CD4-positive, alpha-beta T cell treated with Interleukin-17A for 4 hours (primary cell): Measurements from ENCODE around the gene SMAD2.
A peak's percentile ranks its signal among the peaks of the same experiment; 100 is the strongest.

ENCODE experiments used
- DNase-seq: peaks from one replicate; pipeline ENCODE4 v3.0.0-alpha.2; 2020; ENCODE audit warnings: mixed read lengths

The SMAD2 gene

DNA sequence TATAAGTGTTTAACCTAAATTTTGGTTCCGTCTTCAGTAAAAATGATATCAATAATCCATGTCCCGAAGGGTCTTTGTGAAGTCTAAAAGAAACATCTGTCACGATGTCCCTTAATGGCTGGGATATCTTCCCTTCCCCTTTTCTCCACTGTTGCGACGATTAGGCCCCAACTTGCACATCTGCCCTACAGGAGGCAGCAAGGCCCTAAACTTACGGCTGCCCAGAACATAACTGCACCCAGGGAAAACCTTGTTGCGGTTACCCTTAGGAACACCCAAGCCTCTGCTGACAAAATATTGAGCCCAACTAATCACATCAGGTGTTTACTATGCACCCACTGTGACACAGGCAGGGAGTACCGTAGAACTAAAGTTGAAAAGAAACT, 1.3 kb upstream of the SMAD2 start:
- DNase-seq: peak; percentile 53

- peak; percentile 95 for DNase-seq
Observed at GRCh38 chr18:47930931-47931717, 665 bp upstream of the SMAD2 start.

DNA sequence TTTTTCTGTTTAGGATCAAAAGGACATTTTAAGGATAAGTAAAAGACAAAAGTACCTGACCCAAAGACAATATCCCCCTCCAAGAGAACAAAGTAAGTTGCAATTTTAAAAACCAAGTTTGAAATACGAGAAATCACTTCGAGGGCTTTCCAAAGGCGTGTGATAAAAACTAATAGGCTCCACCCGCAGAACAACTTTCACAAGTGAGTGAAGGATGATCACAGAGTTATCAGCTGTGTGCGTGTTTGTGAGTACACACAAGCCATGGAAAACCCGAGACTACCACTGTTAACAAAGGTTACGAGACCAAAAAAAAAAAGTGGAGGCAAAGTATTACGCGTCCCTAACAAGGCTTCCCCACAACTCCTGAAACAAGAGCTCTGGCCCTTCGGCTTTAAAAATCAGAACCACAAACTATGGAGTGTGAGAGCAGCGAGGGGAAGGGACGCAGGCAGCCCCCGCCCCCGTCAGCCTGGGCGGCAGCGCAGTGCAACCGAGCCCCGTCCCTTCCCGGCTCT, 719 bp downstream of the SMAD2 start:
- DNase-seq: no peak

DNA sequence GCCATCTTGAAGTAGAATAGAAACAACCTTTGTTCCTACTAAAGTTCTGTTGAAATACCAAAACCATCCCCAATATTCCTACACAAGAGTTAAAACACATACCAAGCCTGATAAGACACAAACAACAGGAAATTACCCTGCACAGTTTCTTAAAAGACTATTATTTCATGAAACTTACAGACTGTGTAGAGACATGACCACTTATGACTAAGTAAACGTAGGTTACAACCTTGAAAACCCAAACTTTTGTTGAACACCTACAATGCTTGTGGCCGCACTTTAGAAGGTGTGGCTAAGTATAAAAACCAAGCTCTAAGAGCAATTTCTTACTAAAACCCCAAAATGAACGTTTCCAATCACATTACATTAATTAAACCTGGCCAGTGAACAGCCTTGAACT, 2.0 kb downstream of the SMAD2 start:
- DNase-seq: no peak

DNA sequence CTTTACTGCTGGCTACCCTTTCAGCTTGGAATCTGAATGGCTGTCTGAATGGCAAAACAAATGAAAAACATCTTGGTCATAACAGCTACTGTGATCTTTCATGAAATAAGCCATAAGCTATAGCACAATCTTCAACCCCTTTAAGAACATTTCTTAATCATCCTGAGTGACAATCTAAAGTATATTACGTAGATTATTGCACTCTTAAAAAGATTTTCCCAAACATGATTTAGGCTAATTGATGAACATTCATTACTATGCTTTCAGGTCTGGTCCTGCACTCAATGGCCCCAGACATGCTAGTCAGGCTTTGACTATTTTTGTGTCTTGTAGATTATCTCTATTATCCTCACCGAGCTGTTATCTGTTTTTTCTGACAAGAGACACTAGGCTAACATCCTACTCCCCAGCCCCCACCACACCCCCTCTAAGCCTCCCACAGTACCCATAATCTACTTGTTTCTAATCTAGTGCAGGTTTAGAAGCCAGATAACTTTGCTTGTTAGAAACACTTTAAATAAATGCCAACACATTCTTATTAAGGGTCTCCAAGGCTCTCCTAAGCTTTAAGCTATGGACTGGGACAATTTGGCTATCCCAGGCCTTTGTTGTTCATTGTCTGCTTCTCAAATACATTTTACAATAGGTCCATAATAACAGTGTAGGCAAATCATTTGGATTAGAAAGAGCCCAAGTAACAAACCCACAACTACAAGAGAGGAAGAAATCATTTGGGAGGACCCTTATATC, 4.2 kb downstream of the SMAD2 start:
- no peak for DNase-seq

DNA sequence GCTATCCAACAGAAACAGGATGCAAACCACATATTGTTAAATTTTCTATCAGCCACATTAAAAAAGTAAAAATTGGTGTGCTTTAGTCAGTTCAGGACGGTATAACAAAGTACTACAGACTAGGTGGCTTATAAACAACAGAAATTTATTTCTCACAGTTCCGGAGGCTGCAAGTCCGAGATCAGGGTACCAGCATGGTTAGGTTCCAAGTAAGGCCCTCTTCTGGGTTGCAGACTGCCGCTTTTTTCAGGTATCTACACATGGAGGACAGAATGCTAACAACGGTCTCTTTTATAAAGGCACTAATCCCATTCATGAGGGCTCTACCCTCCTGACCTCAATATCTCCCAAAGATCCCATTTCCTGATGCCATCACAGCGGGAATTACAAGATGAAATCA, 10.5 kb downstream of the SMAD2 start:
- DNase-seq: no peak

- no peak for DNase-seq
Observed at GRCh38 chr18:47917923-47918610, 12.4 kb downstream of the SMAD2 start.

GRCh38 chr18:47915930-47916329, 14.5 kb downstream of the SMAD2 start:
- no peak for DNase-seq

GRCh38 chr18:47915229-47915628, 15.2 kb downstream of the SMAD2 start:
- DNase-seq: no peak

DNA sequence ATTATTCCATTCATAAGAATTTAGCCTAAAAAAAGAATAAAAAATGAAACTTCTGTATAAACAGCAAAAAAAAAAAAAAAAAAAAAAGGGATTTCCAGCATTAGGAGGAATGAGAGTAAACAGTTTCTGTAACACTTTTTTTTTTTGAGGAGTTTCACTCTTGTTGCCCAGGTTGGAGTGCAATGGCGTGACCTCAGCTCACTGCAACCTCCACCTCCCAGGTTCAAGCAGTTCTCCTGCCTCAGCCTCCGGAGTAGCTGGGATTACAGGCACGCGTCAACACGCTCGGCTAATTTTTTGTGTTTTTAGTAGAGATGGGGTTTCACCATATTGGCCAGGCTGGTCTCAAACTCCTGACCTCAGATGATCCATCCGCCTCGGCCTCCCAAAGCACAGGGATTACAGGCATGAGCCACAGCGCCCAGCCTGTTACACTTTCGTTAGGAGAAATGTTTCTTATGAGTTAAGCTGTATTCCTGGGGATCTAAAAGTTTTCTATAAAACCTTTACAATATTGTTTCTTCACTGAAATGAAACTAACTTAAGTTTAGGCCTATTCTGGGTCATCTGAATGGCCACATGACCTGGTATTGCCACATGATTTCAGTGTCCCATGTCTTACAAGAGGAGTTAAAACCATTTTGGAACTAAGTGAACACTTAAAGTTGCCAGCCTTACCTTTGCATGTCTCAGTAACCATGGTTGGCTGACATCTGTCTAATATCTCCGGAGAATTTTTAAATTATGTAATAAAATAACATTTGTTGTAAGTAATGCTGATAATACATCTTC, 17.5 kb downstream of the SMAD2 start:
- DNase-seq: no peak

DNA sequence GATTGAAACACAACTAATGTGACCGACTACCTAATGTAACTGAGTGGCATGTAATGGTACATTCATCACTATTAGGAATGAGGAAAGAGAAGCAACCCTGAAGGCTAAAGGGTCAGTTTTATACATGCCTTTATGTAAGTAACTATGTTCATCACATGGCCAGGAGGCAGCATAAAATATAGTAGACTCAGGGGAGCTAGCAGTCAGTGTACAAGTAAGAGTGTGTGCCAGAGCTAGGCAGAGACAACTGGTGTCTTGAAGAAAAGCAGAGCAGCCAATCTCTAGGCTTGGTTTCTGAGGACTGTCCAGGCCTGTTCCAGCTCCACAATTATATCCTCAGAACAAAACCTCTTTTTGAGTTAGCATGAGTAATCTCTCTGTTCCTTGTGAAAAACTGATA, 18.1 kb downstream of the SMAD2 start:
- DNase-seq: no peak

DNA sequence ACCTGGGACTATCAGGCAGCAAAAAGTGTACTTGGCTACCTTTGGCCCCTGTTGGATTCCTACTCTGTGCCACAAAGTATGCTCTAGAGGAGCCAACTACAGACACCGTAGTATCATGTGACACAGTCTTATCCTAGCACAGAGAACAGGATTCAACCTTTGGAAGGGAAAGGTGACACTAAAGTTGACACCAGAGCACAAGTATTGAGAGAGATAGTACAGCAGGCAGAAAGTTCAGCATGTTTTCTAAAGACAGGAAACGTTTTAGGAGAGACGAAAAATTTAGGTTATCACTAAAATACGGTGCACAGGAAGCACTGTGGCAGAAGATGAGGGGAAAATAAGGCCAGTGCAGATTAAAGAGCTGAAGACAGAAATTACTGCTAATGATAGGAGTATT, 18.6 kb downstream of the SMAD2 start:
- no peak for DNase-seq

DNA sequence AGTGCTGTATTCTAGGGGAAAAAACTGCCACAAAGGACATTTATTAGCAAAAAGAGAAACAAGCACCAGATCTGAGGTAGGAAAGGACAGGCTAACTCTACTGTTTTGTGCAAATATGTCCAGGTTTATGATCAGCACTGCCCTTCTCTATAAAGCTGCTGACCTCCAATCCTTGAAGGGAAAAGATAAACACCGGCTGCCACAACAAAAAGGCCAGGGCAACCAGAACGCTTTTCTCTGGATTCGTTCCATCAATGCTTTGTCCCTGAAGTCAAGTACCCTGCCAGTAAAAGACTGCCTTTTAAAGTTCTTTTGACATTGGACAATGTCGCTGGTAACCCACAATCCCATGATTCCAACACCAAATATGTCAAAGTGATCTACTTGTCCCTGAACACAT, 21.0 kb downstream of the SMAD2 start:
- DNase-seq: no peak

GRCh38 chr18:47908592-47908991, 21.9 kb downstream of the SMAD2 start:
- no peak for DNase-seq

DNA sequence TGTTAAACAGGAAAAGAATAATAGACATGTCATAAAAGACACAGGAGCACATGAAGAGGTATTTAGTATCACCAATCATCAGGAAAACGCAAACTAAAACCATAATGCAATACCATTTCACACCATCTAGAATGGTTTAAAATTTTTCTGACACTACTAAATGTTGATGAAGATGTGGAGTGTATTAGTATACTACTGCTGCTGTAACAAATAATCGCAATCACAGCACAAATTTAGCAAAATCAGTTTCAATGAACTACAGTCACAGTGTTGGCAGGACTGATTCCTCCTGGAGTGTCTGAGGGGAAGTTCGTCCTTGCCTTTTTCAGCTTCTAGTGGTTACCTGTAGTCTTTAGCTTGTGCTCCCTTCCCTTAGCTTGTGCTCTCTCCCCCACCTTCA, 24.1 kb downstream of the SMAD2 start:
- DNase-seq: no peak

- no peak for DNase-seq
Observed at GRCh38 chr18:47903809-47904208, 26.6 kb downstream of the SMAD2 start.

DNA sequence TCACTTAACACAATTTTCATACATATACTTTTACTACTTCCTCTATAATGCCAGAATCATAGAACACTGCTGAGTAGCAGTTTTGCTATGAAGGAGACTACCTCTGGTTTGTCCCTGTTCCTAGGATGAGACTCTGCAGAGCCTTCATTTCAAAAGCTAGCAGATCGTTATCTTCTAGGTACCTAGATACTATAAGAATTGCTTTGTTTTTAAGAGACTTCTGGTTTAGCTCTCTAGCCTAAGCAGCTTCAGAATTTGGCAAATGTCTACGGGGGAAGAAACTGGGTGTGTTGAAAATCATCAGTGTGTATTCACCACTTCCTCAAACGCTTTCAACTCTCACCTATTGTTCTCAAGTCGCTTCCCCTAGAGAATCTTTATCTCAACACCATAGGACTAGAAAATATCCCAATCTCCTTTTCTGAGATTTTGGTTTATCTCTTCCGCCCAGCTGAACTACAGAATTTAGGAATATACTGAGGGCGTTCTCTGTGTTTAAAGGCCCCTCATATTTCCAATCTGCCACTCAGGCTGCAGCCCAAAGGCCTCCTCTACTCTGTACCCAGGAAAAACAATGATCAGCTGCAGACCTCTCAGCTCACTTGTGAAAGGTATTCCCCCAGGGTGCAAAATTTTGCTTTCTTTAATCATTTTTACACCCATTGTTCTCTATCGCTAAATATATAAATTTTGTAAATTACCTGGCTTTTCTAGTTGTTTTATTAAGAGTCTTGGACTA, 28.7 kb downstream of the SMAD2 start:
- peak; percentile 24 for DNase-seq

DNA sequence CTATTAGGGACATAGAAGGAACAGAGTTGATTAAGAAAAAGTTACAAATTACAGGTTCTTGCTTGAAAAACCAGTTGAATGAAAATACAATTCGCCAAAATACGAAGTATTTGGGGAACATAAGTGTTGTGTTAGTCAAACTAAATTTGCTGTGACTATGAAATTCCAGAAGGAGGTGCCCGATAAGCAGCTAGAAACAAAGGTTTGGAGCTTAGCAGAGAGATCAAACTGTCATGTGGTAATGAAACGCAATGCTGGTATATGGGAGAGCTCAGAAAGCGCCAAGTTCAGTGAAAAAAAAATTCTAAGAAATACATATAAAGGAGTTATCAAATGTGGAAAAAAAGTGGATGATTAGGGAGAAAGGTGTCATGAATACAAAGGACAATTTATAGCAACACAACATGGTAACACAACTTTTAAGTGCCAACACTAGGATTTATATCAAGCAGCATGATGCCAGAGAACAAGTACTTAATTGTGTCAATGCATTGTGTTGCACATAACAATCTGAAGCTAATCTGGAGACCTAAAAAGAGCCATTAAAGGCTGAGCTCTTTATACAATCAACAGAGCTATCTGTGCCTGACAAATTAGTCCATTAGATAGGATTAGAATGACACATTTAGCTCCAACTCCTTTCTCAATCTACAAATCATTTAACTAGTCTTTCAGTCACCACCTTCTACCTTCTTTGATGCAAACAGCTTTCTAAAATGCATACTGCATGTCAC, 31.2 kb downstream of the SMAD2 start:
- DNase-seq: no peak

- no peak for DNase-seq
Observed at GRCh38 chr18:47898696-47899095, 31.8 kb downstream of the SMAD2 start.

DNA sequence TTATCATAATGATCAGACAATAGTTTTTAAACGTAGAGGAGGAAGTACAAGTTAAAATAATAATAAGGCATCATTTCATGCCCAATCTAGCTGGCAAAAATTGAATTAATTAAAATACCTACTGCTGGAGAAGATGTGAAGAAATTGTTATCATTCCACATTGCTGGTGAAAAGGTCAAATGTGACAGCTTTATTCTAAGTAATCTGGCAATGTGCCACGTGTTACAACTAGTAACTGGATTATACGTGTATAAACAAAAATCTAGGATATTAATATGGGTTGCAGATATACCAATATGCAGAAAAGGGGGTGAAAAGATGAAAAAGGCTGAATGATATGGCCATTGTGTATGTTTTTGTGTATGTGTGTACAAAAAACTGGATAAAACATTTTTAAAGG, 32.4 kb downstream of the SMAD2 start:
- no peak for DNase-seq

DNA sequence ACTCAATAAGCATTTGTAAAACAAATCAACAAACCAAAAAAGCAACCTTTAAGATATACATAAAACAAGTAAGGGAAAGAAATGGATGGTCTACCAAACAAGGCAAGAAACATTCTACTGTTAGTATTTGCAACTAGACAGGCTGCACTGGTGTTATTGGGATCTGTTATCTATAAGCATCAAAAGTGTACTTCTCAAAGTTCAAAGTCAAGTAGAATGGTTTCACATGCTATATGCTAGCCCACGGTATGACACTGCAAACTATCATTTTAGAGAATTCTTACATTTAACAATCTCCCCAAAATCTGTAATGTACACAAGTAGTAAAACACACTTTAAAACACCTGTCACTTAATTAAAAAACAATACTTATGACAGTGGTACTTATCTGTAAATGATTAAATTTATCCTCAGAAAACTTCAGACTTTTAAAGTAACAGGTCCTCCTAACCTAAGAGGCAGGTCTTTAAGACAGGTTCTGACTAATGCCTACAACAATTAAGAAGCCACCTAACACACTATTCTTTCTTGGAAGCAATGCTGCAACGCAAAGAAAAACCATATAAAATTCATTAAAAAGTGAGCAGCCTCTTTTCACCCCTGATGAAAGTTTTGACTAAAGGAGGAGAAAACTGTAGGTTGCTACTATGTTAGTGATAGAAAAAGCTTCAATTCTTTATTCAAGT, 34.8 kb downstream of the SMAD2 start:
- DNase-seq: no peak
